HG02884 (cell line): ENCODE measurements around the gene PRPS1.
A peak's percentile ranks its signal among the peaks of the same experiment; 100 is the strongest.
"Not testable (repeated sequence)": the region's sequence is repeated elsewhere in the genome, so short reads cannot be mapped to it uniquely, and the experiment has no call there.

Experiments
- ATAC-seq: cut with Tn5 transposase; IDR thresholded peaks from one replicate; pipeline ENCODE4 v1.9.1; 2021; ENCODE audit warnings: mild to moderate bottlenecking, moderate library complexity; ENCODE audit not compliant: unreplicated experiment

Gene PRPS1

GRCh38 chrX:107629540-107629909 lies 1.2 kb downstream of the PRPS1 start:
- ATAC-seq = no peak

- no peak for ATAC-seq
These were observed 1.9 kb downstream of the PRPS1 start for GRCh38 chrX:107630031-107630689.

DNA sequence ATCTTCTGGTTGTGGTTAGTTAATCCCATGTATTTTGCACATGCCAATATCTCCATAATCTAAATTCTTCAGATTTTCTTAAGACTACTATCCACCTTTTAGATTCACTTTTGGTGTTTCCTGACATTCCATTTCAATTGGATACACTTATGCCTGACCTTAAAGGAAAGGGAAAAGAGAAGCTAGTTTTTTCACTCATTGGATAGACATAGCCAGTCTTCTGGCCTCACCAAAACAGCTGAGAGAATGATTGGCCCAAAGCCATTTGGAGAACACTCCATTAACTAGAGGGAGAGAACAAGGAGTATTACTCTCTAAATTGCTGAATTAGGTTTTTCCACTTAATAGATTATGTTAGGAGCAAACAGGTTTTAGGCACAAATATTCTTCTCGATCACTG lies 4.0 kb downstream of the PRPS1 start:
- ATAC-seq = no peak

DNA sequence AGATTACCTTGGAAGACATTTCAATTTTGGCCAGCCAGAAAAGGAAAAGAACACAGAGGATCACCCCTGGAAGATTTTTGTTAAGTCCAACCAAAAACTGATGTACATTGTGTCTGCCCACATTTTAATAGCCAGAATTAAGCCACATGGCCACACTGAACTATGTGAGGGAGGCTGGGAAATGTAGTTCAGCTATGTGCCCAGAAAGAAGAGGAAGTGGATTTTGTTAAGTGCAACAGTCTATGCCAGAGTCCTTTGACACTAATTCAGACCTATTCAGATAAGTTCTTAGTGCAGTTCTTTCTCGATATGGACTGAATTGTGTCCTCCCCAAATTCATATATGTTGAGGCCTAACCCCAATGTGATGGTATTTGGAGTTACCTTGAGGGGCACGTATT lies 18.4 kb downstream of the PRPS1 start:
- no peak for ATAC-seq

GRCh38 chrX:107648332-107648731 lies 20.0 kb downstream of the PRPS1 start:
- no peak for ATAC-seq

- ATAC-seq = no peak
These were observed 26.2 kb downstream of the PRPS1 start for GRCh38 chrX:107654566-107654871.

GRCh38 chrX:107654872-107655761 lies 26.8 kb downstream of the PRPS1 start:
- ATAC-seq = peak; percentile 79

- ATAC-seq = no peak
These were observed 28.7 kb downstream of the PRPS1 start for GRCh38 chrX:107656978-107657377.

GRCh38 chrX:107658660-107659059 lies 30.4 kb downstream of the PRPS1 start:
- no peak for ATAC-seq

DNA sequence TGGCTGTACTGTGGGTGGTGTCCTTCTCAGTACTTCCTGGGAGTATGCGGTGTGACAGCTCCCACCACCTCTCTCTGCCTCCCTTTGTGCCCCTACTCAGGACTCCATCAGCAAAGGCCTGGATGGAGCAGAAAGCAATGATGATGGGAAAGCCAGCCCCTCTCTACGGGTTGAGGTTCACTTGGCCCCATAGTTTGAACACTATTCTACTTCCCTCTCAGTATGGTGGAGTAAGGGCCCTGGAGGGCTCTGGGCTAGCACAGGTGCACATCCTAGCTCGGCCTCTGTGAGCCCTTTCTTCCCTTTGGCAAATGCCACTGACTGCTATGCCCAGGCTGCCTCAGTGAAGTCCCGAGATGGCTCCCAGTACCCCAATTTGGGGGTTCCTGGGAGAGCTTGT lies 31.0 kb downstream of the PRPS1 start:
- ATAC-seq = no peak

- no peak for ATAC-seq
These were observed 31.5 kb downstream of the PRPS1 start for GRCh38 chrX:107659768-107660167.

GRCh38 chrX:107662145-107662544 lies 33.8 kb downstream of the PRPS1 start:
- no peak for ATAC-seq

GRCh38 chrX:107662824-107663223 lies 34.5 kb downstream of the PRPS1 start:
- ATAC-seq = no peak

DNA sequence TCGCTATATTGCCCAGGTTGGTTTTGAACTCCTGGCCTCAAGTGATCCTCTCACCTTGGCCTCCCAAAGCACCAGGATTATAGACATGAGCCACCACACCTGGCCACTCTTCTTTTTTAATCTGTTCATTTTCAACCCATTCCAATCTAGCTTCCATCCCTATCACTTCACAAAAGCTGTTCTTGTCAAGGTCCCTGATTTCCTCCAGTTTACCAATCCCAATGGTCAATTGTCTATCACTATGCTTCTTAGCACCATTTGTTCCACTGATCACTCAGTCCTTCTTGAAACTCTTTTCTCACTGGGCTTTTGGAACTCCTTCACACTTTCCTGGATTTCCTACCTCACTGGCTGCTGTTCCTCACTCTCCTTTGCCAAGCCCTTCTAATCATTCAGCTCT lies 38.6 kb downstream of the PRPS1 start:
- ATAC-seq = no peak

GRCh38 chrX:107667426-107667825 lies 39.1 kb downstream of the PRPS1 start:
- ATAC-seq = no peak

DNA sequence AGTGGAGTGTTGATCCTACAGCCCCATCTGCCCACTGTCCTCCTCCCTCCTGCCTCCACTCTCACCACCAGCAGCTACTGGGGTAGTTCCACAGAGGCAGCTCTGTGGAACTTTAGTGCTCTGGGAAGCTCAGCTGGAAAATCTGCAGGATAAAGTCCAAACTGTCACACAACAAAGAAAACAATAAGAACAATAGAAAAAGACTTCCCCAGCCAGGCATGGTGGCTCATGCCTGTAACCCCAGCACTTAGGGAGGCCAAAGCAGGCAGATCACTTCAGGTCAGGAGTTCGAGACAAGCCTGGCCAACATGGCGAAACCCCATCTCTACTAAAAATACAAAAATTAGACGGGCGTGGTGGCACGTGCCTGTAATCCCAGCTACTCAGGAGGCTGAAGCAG lies 40.4 kb downstream of the PRPS1 start:
- not testable (repeated sequence) for ATAC-seq

DNA sequence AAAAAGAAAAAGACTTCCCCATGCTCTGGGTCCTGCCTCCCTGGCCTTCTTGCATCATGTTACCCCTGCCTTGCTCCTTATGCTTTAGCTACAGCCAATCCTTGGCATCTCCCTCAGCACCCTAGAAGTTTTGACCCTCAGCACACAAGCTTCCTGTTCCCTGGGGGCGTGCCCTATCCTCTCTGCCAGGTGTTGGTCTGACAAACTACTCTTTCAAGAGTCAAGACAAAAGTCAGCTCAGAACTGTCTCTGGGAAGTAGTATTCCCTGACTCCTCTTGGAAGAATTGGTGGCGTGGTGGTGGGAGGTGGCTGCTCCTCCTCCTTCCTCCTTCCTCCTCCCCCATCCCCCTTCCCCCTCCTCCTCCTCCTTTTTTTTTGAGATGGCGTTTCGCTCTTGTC lies 41.0 kb downstream of the PRPS1 start:
- ATAC-seq = no peak

DNA sequence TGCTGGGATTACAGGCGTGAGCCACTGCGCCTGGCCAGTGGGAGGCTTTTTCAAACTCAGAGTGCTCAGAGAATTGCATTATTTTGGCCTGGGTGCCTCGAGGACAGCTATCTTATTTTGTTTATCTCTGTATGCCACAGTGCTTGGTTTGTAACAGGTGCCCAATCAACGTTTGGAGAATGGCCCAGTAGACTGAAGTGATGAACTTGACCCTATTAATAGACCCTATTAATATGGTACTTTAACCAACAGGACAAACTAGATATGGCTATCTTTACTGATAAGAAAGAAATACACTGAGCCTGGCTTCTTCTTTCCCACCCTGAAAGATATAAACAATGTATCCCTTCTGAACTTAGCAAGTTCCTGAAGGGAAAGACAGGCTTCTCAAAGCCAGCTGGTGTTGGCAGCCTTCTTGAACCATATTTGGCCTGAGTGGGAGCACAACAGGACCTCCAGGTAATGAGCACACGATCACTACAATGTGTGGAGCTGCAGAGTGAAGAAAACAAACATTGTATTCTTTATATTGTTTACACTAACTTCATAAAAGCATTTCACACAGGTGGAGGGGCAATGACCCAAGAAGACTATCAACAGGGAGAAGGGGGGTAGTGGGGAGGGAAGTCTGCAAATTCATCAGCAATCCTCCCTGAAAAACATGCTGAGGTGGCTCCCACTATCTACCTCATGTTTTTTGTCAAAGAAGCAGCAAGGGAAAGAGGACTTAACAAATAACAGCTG lies 41.7 kb downstream of the PRPS1 start:
- ATAC-seq = no peak

DNA sequence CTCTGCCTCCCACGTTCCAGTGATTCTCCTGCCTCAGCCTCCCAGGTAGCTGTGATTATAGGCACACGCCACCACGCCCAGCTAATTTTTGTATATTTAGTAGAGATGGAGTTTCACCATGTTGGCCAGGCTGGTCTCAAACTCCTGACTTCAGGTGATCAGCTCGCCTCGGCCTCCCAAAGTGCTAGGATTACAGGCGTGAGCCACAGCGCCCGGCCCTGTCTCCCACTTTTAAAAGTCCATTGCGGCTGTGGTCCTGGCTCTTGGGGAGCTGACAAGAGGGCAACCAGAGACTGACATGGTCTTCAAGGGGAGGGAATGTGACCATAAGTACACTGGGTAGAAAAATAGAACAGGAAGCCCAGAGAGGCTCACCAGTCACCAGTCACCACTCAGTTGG lies 42.9 kb downstream of the PRPS1 start:
- ATAC-seq = not testable (repeated sequence)

DNA sequence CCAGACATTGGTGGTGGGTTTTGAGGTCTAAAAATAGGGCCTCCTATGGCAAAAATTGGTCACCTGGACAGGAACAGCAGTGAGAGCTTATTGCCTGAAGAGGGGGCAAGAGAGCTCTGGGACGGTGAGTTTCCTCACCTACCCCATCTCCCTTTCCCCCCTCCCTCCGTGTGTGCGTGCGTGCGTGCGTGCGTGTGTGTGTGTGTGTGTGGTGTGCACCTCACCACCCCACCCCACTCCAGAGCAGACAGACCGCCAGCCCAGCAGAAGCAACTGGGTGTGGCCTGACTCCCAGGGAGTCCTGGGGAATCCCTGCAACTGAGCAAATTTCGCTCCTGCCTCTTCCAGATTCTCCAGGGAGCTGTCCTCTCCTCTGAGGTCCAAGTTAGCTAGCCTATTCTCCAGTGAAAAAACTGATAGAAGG lies 44.7 kb downstream of the PRPS1 start:
- ATAC-seq = peak; percentile 11

DNA sequence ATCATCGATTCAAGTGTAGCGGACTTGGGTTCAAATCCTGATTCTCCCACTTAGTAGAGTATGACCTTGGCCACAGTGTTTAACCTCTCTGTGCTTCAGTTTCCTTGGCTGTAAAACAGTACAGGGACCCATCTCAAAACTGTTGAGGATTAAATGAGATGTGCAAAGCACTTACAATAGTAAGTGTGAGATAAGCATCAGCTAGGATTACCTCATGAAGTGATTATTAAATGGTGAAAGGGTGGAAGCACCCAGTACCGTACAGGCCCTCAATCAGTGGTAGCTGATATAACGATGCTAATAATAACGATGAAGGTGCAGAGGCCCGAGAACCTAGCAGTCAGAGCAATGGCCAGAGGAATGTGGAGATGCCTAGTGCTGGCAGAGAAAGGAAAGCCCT lies 45.1 kb downstream of the PRPS1 start:
- peak; percentile 0 for ATAC-seq

- ATAC-seq = peak; percentile 78
These were observed 45.7 kb downstream of the PRPS1 start for GRCh38 chrX:107673933-107674479.
